Upper lobe of left lung (tissue), 6 donors: Measurements from ENCODE around the gene RBM20. TPM values are rescaled to one million over a fixed set of nuclear protein-coding genes. Genes with fewer than 3 reads are reported as not detected.

Experiments
- ATAC-seq, 2 donors: fragments of 200-7000 bp; cut with Tn5 transposase; one replicate each; pipeline ENCODE4 v1.9.1; 2022; ENCODE audit warnings: mild to moderate bottlenecking in 2 of 2, moderate library complexity in 2 of 2; ENCODE audit not compliant: low FRiP score in 2 of 2
- DNase-seq, 2 donors: peaks; one replicate each; pipeline ENCODE4 v3.0.0-alpha.2; 2019 to 2020
- H3K27ac ChIP-seq, 4 donors: fragments of 200-600 bp; sonication (generic); one replicate each; pipeline ENCODE4 v1.5.1; 2016 to 2019
- H3K27me3 ChIP-seq, 4 donors: fragments of 200-600 bp; sonication (generic); one replicate each; pipeline ENCODE4 v1.5.1; 2017 to 2019
- H3K36me3 ChIP-seq, 4 donors: fragments of 200-600 bp; sonication (generic); one replicate each; pipeline ENCODE4 v1.5.1; 2016 to 2019
- H3K4me1 ChIP-seq, 4 donors: fragments of 200-600 bp; sonication (generic); one replicate each; pipeline ENCODE4 v1.5.1; 2018 to 2019
- H3K4me3 ChIP-seq, 4 donors: fragments of 200-600 bp; sonication (generic); one replicate each; pipeline ENCODE4 v1.5.1; 2017 to 2019; ENCODE audit warnings: mild to moderate bottlenecking in 2 of 4, moderate library complexity in 1 of 4
- H3K9me3 ChIP-seq, 4 donors: fragments of 200-600 bp; sonication (generic); one replicate each; pipeline ENCODE4 v1.5.1; 2018 to 2019
- EP300 ChIP-seq, 4 donors: sonication (generic); formaldehyde crosslinking; IDR thresholded peaks; one replicate each; pipeline ENCODE4 v1.5.1; 2017; ENCODE audit warnings: antibody characterized with exemption in 4 of 4, control low read depth in 2 of 4
- POLR2A ChIP-seq, 4 donors: fragments of 450-650 bp; IDR thresholded peaks; one replicate each; pipeline ENCODE4 v1.5.1; 2016 to 2017; ENCODE audit warnings: antibody characterized with exemption in 4 of 4, mild to moderate bottlenecking in 2 of 4
- POLR2AphosphoS5 ChIP-seq, 2 donors: sonication (generic); formaldehyde crosslinking; IDR thresholded peaks; one replicate each; pipeline ENCODE4 v1.5.1; 2017; ENCODE audit warnings: antibody characterized with exemption in 2 of 2
- WGBS, 2 donors: methylation state at CpG; one replicate each; pipeline ENCODE4 v1.1.5; 2017 to 2018; 5-methylcytosine and 5-hydroxymethylcytosine counted together
- total RNA-seq, 6 donors: library from RNA; depleted of rRNA in 4 of 6; stranded (reverse); fragments of >200 nt in 4 of 6; gene quantifications; one replicate each; pipeline versions ENCODE4 v1.1.0 to v1.2.1, GENCODE V29; 2016 to 2021
- TF ChIP-seq, protein P1 (sequence below), 6 experiments: fragments of 450-650 bp in 4 of 6; fragments of 200-600 bp in 2 of 6; sonication (generic) in 2 of 6; IDR thresholded peaks; one replicate each; pipeline ENCODE4 v1.5.1; 2016 to 2019; ENCODE audit warnings: antibody characterized with exemption in 6 of 6
- donor health status: DM: no; HTN: no; CAD: no; lungs with moderate emphysema.
- donor health status: DM: no; HTN: yes; CAD: no; lungs with severe emphysema.

Gene RBM20
- total RNA-seq, 6 donors from 2014 or later = 0.11 to 7.5 (median 1.5) TPM

DNA sequence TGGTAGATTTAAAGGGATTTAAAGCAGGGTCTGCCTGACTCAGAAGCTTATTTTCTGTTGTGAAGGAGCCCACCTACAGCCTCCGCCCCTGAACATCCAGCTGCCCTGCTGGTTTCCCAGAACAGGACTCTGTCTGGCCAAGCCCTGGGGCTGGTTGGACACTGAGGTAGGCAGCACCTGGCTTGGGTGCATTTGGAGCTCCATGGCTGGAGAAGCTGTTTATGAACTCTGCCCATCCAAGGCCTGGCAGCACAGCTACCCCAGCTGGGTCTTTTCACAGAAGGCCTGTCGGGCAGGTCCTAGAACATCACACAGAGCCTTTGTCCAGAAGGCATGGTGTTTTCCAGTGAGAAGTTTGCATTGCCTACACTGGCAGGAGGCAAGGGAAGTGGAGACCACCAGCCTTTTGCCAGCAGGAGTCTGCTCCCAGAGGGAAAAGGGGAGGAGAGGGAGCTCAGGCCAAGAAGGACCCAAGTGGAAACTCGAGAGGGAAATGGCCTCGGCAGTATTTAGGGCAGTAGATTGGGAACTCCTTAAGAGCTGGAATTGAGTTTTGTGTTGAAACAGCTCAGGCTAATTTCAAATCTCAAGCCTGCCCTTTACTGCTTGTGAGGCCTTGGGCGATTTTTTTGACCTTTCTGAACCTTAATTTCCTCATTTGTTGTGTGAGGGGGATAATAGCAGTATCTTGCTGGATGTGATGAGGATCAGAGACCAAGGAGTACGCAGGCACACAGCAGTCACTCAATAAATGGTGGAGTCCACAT is 215.3 kb downstream of the RBM20 start:
- 62 to 82% methylated on average over 5 to 6 of the region's 6 CpGs for WGBS, 2 donors
- no peaks in the 10 kb centered on the region for H3K36me3 ChIP-seq
- TF ChIP-seq POLR2A (IDR thresholded peaks at IDR 0.05) (no peak), POLR2AphosphoS5 (IDR thresholded peaks at IDR 0.05) (no peak), EP300 (IDR thresholded peaks at IDR 0.05) (no peak)
- TF ChIP-seq, protein P1, sequence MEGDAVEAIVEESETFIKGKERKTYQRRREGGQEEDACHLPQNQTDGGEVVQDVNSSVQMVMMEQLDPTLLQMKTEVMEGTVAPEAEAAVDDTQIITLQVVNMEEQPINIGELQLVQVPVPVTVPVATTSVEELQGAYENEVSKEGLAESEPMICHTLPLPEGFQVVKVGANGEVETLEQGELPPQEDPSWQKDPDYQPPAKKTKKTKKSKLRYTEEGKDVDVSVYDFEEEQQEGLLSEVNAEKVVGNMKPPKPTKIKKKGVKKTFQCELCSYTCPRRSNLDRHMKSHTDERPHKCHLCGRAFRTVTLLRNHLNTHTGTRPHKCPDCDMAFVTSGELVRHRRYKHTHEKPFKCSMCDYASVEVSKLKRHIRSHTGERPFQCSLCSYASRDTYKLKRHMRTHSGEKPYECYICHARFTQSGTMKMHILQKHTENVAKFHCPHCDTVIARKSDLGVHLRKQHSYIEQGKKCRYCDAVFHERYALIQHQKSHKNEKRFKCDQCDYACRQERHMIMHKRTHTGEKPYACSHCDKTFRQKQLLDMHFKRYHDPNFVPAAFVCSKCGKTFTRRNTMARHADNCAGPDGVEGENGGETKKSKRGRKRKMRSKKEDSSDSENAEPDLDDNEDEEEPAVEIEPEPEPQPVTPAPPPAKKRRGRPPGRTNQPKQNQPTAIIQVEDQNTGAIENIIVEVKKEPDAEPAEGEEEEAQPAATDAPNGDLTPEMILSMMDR (IDR thresholded peaks at IDR 0.05) = no peak
- H3K4me1 ChIP-seq = peaks cover 47 to 62% (median 59%) of the 10 kb centered on the region in 4 donors
- no peak overlapping the region for H3K4me3 ChIP-seq
- peak overlapping the region; percentile 32 to 91 (median 78) for H3K27ac ChIP-seq
- no peaks in the 10 kb centered on the region for H3K27me3 ChIP-seq
- no peaks in the 10 kb centered on the region for H3K9me3 ChIP-seq
- DNase-seq (peak in 1 of 2 donors; percentile 25), ATAC-seq (peak; percentile 8 to 41)

DNA sequence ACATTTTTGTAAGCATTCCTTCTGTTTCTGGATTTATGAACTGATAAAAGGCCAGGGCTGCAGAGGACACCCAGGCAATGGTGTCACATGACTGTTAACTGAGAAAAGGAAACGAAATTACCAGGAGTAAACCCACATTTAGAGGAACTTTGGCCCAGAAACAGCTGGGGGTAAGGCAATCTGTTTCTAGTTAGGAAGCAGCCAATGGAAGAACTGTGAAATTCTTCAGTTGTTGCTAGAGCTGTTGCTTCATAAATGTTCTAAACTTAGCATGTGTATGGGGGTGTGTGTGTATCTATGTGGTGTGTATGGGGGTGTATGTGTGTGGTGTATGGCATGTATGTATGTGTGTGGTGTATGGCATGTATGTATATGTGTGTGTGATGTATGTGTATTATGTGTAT is 215.8 kb downstream of the RBM20 start:
- ATAC-seq (peak; percentile 44 to 72), DNase-seq (peak in 1 of 2 donors; percentile 49)
- Histone ChIP-seq H3K36me3 (no peaks in the 10 kb centered on the region), H3K4me1 (peaks cover 52 to 66% (median 64%) of the 10 kb centered on the region in 4 donors), H3K9me3 (no peaks in the 10 kb centered on the region), H3K27ac (peak overlapping the region; percentile 32 to 91 (median 78)), H3K4me3 (no peak overlapping the region), H3K27me3 (no peaks in the 10 kb centered on the region)
- TF ChIP-seq EP300 (IDR thresholded peaks at IDR 0.05) (no peak), POLR2AphosphoS5 (IDR thresholded peaks at IDR 0.05) (no peak)
- TF ChIP-seq, protein P1 (IDR thresholded peaks at IDR 0.05) = no peak
- 30 to 33% methylated on average over 1 of the region's 1 CpG for WGBS, 2 donors

DNA sequence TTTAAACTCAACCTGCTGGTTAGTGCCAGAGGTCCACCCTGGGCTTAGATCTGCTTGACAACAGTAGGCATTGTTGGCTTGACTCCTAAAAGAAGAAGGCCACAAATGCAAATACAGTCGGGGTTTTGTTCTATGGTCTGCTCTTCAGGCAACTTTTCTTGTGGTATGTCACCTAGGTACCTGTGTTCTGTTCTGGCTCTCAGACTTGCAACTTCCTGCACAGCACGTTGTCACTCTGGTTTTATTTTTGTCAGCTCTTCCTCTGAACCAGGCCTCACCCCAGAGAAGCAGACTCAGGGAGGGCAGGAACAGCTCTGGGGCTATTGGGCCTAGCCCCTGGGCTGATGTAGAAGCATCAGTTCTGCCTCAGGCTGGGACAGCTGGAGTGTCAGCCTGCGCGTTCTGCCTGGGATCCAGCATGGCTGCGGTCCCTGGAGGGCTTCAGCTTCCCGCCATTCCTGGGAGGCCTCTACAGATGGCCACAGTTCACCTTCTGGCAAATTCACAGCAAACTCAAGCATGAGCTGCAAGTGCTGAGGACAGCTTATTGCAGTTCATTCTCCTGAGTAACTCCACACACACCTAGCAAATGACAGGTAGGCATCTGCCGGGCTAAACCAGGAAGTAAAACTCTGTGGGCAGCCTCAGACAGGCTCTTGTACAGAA is 216.6 kb downstream of the RBM20 start:
- DNase-seq (peak in 1 of 2 donors; percentile 32), ATAC-seq (no peak)
- peaks cover 59 to 73% (median 71%) of the 10 kb centered on the region in 4 donors for H3K4me1 ChIP-seq
- 33 to 62% methylated on average over 3 to 7 of the region's 7 CpGs for WGBS, 2 donors
- H3K9me3 ChIP-seq = no peaks in the 10 kb centered on the region
- no peaks in the 10 kb centered on the region for H3K27me3 ChIP-seq
- H3K36me3 ChIP-seq = no peaks in the 10 kb centered on the region
- no peak overlapping the region for H3K4me3 ChIP-seq
- peak overlapping the region; percentile 32 to 91 (median 74) for H3K27ac ChIP-seq
- TF ChIP-seq POLR2AphosphoS5 (IDR thresholded peaks at IDR 0.05) (no peak), EP300 (IDR thresholded peaks at IDR 0.05) (no peak), POLR2A (IDR thresholded peaks at IDR 0.05) (peak in 1 of 4 donors; percentile 29)
- TF ChIP-seq, protein P1 (IDR thresholded peaks at IDR 0.05) = no peak

DNA sequence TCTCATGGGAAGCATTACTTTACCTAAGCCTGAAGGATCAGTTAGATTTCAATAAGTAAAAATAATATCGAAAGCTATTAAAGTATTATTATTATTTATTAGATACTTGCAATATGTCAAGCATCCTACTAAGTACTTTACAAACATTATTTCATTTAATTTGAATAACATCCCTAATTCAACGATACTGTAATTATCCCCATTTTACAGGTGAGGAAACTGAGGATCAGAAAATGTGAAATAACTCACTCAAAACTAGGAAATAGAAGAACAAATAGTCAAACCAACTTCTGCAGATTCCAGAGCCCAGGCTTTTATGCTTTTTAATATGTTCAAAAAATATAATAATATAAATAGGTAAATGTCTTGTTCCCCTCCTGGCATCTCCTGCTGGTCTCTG is 217.3 kb downstream of the RBM20 start:
- 91 to 95% methylated on average over 2 of the region's 2 CpGs for whole genome bisulfite sequencing, 2 donors
- TF ChIP-seq, protein P1 (IDR thresholded peaks at IDR 0.05) = no peak
- no peak for TF ChIP-seq EP300 (IDR thresholded peaks at IDR 0.05)
- no peak for TF ChIP-seq POLR2AphosphoS5 (IDR thresholded peaks at IDR 0.05)
- no peak for TF ChIP-seq POLR2A (IDR thresholded peaks at IDR 0.05)
- peak overlapping the region; percentile 32 to 91 (median 74) for H3K27ac ChIP-seq

More for the DNA sequence above, 217.3 kb downstream of the RBM20 start:
- no peak for ATAC-seq
- Histone ChIP-seq H3K4me3 (no peak overlapping the region), H3K36me3 (no peaks in the 10 kb centered on the region), H3K27me3 (no peaks in the 10 kb centered on the region), H3K4me1 (peaks cover 64 to 81% (median 71%) of the 10 kb centered on the region in 4 donors), H3K9me3 (no peaks in the 10 kb centered on the region)
- DNase-seq = no peak
